ENCODE results near the gene AGBL4.

AGBL4 gene

DNA sequence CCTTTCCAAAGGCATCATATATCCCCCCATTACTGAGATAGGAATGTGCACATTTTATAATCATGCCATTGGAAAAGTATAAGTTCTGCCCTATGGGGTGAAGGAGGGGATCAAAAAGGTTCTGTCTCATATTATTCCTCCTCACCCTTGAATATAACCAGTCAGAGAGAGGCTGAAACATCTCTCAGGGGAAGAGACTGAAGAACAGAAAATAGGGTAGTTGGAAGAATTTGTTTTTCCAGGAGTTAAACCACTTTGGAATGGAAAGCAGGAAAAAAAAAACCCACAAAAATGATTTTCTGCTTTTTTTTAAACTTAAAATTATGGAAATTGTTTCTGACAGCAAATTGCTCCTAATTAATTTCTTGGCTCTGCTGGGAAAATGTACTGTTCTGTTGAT is 1194.3 kb downstream of the AGBL4 start:
- TF ChIP-seq EGR1 (IDR thresholded peaks at IDR 0.05) (no peak), USF1 (IDR thresholded peaks at IDR 0.05) (no peak), CEBPB (IDR thresholded peaks at IDR 0.05) (no peak), TEAD4 (IDR thresholded peaks at IDR 0.05) (no peak), RAD21 (IDR thresholded peaks at IDR 0.05; ENCODE audit: low read depth) (no peak), YY1 (IDR thresholded peaks at IDR 0.05; ENCODE audit: low read depth) (no peak), NFIC (IDR thresholded peaks at IDR 0.05) (no peak), TCF12 (IDR thresholded peaks at IDR 0.05; ENCODE audit: low read depth) (no peak), FOXM1 (IDR thresholded peaks at IDR 0.05; ENCODE audit: borderline replicate concordance, low read depth) (no peak), MAX (IDR thresholded peaks at IDR 0.05) (no peak), TAF1 (IDR thresholded peaks at IDR 0.05; ENCODE audit: low read depth) (no peak), CREB1 (IDR thresholded peaks at IDR 0.05; ENCODE audit: low read depth) (no peak), EP300 (IDR thresholded peaks at IDR 0.05; ENCODE audit: borderline replicate concordance) (no peak), ZBTB7A (IDR thresholded peaks at IDR 0.05; ENCODE audit: low read depth) (no peak)
- TF ChIP-seq, protein P1, sequence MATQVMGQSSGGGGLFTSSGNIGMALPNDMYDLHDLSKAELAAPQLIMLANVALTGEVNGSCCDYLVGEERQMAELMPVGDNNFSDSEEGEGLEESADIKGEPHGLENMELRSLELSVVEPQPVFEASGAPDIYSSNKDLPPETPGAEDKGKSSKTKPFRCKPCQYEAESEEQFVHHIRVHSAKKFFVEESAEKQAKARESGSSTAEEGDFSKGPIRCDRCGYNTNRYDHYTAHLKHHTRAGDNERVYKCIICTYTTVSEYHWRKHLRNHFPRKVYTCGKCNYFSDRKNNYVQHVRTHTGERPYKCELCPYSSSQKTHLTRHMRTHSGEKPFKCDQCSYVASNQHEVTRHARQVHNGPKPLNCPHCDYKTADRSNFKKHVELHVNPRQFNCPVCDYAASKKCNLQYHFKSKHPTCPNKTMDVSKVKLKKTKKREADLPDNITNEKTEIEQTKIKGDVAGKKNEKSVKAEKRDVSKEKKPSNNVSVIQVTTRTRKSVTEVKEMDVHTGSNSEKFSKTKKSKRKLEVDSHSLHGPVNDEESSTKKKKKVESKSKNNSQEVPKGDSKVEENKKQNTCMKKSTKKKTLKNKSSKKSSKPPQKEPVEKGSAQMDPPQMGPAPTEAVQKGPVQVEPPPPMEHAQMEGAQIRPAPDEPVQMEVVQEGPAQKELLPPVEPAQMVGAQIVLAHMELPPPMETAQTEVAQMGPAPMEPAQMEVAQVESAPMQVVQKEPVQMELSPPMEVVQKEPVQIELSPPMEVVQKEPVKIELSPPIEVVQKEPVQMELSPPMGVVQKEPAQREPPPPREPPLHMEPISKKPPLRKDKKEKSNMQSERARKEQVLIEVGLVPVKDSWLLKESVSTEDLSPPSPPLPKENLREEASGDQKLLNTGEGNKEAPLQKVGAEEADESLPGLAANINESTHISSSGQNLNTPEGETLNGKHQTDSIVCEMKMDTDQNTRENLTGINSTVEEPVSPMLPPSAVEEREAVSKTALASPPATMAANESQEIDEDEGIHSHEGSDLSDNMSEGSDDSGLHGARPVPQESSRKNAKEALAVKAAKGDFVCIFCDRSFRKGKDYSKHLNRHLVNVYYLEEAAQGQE (IDR thresholded peaks at IDR 0.05; ENCODE audit: low read depth) = no peak

DNA sequence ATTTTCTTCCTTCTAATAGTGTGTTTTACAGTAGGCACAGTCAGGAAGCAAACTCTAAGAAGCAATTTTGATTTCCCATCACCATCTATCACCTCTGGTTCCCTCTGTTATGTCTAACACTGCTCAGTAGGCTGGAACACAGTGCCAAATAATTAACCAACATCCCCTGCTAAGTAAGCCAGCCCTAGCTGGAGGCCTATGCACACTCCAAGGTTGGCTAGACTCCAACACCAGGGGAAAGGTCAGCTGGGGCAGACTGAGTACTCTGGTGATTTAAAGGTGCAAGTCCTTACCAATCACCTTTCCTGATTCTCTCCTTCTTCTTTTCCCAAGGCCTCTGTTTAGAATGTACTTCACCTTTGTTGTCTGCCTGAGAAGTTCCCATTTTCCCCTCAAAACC is 1200.6 kb downstream of the AGBL4 start:
- TF ChIP-seq MAX (IDR thresholded peaks at IDR 0.05) (no peak), TEAD4 (IDR thresholded peaks at IDR 0.05) (no peak), RAD21 (IDR thresholded peaks at IDR 0.05; ENCODE audit: low read depth) (no peak), NFIC (IDR thresholded peaks at IDR 0.05) (no peak)

DNA sequence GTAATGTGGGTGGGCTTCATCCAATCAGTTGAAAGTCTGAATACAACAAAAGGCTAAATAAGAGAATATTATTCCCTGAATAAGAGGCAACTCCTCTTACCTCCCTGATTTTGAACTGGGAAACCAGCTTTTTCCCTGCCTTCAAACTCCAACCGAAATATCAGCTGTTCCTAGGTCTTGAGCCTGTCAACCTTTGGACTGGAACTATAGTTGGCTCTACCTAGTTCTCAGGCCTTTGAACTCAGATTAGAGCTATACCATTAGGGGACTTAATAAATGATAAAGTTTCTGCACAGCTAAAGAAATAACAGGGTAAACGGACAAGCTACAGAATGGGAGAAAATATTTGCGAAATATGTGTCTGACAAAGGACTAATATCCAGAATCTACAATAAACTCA is 1203.3 kb downstream of the AGBL4 start:
- no peak for TF ChIP-seq TCF12 (IDR thresholded peaks at IDR 0.05; ENCODE audit: low read depth)

DNA sequence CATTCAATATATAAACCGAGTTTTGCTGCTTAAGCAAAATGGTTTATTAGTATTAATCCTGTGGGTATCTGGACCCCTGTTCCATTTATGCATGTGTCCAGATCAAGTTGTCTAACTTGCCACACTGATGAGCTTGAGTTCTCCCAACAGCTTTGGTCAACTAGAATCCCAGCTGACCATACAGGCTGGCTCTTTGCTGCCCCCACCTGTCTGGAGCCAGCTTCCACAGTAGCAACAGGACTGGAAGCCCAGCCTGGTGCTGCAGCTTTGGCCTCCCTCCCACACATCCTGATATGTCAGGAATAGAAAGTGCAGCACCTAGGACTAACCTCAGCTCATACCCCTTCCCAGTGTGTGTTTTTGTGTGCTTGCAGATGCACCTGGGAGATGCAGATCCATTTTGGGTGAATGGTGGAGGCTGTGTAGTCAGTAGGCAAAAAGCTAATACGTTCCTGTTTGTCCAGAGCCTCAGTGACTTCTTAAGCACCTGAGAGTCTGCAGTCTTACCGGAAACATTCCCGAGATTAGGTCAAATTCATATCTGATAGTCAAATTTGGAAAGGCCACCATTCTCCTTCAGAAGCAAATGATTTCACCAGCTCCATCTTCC is 1206.1 kb downstream of the AGBL4 start:
- TF ChIP-seq USF1 (IDR thresholded peaks at IDR 0.05) (no peak), RAD21 (IDR thresholded peaks at IDR 0.05; ENCODE audit: low read depth) (peak; percentile 77)
- TF ChIP-seq, protein P1 (IDR thresholded peaks at IDR 0.05; ENCODE audit: low read depth) = no peak

DNA sequence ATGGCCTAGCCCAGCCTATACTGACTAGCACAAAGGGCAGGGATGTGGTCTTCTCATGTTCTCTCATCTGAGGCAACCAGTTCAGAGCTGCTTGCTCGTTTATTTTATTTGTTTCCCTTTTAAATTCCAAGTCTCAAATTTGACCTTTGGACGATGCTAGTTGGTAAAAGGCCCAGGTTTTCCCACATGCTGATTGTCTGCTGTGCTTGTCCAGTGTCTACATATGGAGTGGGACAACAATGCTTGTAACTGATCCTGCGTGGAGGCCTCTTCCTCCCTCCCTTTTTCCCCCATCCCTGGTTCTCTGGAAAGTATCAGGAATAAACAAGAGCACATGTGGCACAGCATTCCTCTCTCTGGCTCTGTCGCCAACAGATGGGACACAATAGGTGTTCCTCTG is 1213.0 kb downstream of the AGBL4 start:
- TF ChIP-seq EGR1 (IDR thresholded peaks at IDR 0.05) (no peak), YY1 (IDR thresholded peaks at IDR 0.05; ENCODE audit: low read depth) (no peak), TCF12 (IDR thresholded peaks at IDR 0.05; ENCODE audit: low read depth) (no peak), CREB1 (IDR thresholded peaks at IDR 0.05; ENCODE audit: low read depth) (no peak), TAF1 (IDR thresholded peaks at IDR 0.05; ENCODE audit: low read depth) (no peak), MAX (IDR thresholded peaks at IDR 0.05) (no peak), ZBTB7A (IDR thresholded peaks at IDR 0.05; ENCODE audit: low read depth) (no peak), TEAD4 (IDR thresholded peaks at IDR 0.05) (no peak), EP300 (IDR thresholded peaks at IDR 0.05; ENCODE audit: borderline replicate concordance) (no peak), USF1 (IDR thresholded peaks at IDR 0.05) (no peak), FOXM1 (IDR thresholded peaks at IDR 0.05; ENCODE audit: borderline replicate concordance, low read depth) (no peak), CEBPB (IDR thresholded peaks at IDR 0.05) (no peak), NFIC (IDR thresholded peaks at IDR 0.05) (no peak), RAD21 (IDR thresholded peaks at IDR 0.05; ENCODE audit: low read depth) (no peak)
- TF ChIP-seq, protein P1 (IDR thresholded peaks at IDR 0.05; ENCODE audit: low read depth) = no peak

Measured in Ishikawa (cell line).